ENCODE data around the gene TAF12. TPM values are rescaled to one million over a fixed set of nuclear protein-coding genes. Genes with fewer than 3 reads are reported as not detected.
"Not testable (repeated sequence)": the region's sequence is repeated elsewhere in the genome, so short reads cannot be mapped to it uniquely, and the experiment has no call there.

TAF12 gene, protein sequence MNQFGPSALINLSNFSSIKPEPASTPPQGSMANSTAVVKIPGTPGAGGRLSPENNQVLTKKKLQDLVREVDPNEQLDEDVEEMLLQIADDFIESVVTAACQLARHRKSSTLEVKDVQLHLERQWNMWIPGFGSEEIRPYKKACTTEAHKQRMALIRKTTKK
- total RNA-seq: 10 to 100 TPM; 14.7 to 15.2 TPM
- long read RNA-seq, transcript TAF12-202 (6 exons, 1,334 nt): major isoform, 14 of 19 reads
- long read RNA-seq, partial matches to known transcripts: 1 of 19 reads
- long read RNA-seq, other reads (novel, unspliced or antisense): 4 of 19 reads

DNA sequence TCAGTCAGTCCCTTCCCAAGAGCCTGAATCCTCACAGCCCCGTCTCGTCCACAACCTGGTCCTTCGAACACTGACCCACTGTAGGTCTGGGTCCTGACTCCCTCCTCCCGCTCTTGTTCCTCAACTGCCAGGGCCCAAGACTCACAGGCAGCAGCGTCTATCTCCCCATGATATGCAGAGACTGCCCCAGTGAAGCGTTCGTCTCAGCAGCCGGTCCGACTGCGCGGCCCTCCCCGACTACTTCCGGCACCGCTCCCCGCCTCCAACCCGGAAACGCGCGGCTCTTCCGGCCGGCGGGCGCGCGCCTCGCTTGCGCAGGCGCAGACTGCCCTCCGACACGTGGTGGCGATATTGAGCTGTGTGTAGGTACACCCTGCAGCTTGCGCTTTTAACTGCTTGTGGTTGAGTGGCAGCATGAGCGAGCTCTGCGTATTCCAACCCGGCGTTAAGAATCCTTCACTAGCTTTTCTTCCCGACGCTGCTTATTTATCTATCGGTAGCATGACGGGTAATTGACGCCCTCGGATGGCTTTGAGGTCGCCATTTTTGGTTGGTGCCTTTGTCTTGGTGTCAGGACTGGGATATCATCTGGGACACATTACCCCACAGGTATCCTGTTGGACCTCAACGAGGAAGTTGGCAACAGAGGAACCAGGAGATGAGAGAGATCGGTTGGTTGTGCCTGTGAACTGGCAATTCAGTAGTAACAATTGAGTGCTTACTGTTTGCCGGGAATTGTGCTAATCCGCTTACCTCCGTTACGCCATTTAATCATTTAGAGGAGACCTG lies at the start of gene TAF12:
TAF12 (minus strand) TSS at position 221 of the 789 bp plus-strand sequence. CDS start 20,986 bp downstream, outside the sequence.
- intact Hi-C loops (cut with DNase I, micrococcal nuclease): loop anchor here in 1 of 2 donors (5.0 kb wide), 1 partner anchor 94 kb away; the partner anchor contains the start of gene YTHDF2
- DNase-seq: peak; percentile 92 to 93
- ATAC-seq: peak; percentile 84

DNA sequence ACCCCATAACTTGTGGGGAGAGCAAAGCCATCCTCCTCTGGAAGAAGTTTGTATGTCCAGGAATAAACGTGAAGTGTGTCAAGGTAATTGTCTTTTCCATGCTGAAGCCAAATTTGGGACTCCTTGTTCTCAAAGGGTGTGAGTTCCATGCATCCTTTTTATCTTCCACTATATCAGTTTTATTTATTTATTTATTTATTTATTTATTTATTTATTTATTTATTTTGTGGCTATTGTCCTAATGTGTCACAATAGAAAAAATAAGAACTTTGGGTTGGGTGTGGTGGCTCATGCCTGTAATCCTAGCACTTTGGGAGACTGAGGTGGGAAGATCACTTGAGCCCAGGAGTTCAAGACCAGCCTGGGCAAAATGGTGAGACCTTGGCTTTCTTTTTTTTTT lies 48.8 kb upstream of the TAF12 start:
- DNase-seq; ATAC-seq; intact Hi-C loops (cut with DNase I, micrococcal nuclease): not testable (repeated sequence)

DNA sequence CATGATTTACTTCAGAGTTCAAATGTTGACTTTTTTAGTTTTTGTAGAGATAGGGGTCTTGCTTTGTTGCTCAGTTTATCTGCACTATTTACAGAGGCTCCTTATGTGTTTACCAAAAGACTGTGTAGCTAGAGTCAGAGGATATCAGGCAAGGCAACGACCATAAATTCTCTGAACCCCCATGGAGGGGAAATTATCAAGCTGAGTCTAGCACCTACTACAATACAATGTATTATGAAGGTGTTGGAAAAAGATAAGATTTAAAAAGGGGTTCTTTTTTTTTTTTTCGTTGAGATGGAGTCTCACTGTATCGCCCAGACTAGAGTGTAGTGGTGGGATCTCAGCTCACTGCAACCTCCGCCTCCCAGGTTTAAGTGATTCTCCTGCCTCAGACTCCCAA lies 42.1 kb upstream of the TAF12 start:
- intact Hi-C loops (cut with DNase I, micrococcal nuclease): no loop called here
- no peak for DNase-seq
- ATAC-seq: no peak

DNA sequence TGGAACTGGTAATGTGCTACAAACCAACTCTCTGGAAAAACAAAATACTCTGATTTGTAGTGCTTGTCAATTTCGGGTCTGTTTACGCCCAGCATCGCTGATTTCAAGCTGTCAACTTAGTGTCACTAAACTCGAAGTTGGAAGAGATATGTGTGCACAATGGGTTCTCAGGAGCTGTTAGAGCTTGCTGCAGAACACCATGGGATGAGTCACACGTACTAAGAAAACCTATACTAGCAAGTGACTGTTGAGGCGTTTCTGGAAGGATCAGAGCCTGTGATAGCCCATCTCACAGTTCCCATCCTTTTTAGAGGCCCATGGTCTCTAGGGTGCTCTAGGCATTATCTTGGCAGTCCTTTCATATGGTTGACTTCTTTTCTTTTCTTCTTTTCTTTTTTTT lies 40.0 kb upstream of the TAF12 start:
- ATAC-seq (no peak), DNase-seq (no peak)
- intact Hi-C loops (cut with DNase I, micrococcal nuclease): no loop called here

DNA sequence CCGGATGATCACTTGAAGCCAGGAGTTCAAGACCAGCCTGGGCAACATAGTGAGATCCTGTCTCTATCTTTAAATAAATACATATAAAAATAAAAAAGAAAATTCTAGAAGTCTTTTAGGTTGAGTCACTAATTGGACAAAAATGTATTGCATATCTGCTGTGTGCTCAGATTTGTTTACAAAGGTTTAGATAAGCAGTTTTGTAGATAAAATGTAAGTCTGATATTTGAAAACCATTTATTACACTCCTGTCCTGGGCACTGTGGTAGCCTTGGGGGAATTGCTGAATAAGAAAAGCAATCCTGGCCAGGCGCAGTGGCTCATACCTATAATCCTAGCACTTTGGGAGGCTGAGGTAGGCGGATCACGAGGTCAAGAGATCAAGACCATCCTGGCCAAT lies 37.3 kb upstream of the TAF12 start:
- ATAC-seq (no peak), DNase-seq (no peak)
- intact Hi-C loops (cut with DNase I, micrococcal nuclease): no loop called here

DNA sequence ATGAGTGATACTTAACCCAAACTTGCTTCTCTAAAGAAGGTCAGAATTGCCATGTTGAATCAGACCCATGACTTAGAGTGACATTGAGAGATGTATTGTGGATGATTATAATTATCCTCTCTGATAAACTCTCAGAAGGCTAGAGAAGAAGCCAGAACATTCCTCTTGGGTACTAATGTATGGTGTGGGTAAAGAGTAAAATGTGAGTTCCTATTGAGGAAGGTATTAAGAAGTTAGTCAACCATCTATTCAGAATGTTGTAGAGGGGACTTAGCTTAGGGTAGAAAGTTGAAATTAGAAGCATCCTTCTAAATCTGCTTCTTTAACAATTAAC lies 33.0 kb upstream of the TAF12 start:
- intact Hi-C loops (cut with DNase I, micrococcal nuclease): no loop called here
- ATAC-seq (no peak), DNase-seq (no peak)

DNA sequence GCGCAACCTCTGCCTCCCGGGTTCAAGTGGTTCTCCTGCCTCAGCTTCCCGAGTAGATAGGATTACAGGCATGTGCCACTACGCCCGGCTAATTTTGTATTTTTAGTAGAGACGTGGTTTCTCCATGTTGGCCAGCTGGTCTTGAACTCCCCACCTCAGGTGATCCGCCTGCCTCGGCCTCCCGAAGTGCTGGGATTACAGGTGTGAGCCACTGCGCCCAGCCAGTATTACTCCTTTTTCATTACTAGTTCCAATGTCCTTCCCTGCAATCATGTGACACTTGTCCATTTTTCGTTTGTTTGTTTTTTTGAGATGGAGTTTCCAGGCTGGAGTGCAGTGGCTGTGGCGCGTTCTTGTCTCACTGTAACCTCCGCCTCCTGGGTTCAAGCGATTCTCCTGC lies 30.1 kb upstream of the TAF12 start:
- intact Hi-C loops (cut with DNase I, micrococcal nuclease); ATAC-seq: not testable (repeated sequence)

DNA sequence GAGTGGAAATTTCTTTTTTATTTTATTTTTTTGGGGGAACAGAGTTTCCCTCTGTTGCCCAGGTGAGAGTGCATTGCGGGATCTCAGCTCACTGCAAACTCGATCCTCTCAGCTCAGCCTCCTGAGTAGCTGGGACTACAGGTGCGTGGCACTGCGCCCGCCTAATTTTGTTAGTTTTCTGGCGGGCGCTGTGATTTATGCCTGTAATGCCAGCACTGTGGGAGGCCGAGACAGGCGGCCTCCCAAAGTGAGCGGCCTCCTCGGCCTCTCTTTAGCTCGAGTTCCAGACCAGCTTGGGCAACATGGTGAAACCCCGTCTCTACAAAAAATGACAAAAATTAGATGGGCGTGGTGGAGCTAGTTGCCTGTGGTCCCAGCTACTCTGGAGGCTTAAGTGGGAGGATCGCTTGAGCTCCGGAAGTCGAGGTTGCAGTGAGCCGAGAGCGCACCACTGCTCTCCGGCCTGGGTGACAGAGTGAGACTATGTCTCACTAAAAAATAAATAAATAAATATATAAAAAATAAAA lies 28.4 kb upstream of the TAF12 start:
- intact Hi-C loops (cut with DNase I, micrococcal nuclease): no loop called here
- ATAC-seq (no peak), DNase-seq (no peak)

More for the DNA sequence above, 30.1 kb upstream of the TAF12 start:
- not testable (repeated sequence) for DNase-seq

DNA sequence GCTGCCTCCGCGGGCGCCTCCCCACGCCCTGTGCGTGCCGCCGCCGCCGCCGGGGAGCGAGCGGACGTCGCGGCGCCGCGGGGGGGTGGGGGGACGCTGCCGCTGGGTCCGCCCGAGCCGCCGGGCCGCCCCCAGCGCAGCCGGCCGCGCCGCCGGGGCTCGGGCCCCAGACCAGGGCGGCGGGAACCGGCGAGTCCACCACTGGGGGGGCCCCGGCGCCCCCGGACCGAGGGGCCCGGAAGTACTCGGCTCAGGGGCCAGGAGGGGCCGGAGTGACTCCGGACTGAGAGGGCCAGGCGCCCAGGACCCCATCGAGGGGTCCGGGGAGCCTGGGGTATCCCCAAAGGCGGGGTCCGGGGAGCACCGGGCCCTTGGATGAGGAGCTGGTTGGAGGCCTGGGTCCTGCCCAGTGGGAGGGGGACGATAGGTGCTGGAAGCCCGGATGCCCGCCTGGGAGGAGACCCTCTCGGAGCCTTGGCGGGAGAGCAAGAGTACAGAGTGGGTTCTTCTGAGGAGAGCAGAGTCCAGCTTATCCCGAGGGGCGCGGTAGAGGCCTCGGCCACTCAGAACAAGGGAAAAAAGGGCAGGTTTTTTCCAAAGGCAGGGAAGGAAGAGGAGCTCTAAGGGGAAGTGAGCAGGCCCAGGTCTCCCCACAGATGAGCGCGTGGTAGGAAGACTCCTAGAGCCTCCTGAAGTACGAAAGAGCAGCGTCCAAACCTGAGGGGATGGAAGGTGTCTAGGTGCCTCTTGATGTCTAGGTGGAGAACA lies 26.3 kb upstream of the TAF12 start:
- intact Hi-C loops (cut with DNase I, micrococcal nuclease): no loop called here
- DNase-seq (peak; percentile 41 to 74), ATAC-seq (peak; percentile 81)

DNA sequence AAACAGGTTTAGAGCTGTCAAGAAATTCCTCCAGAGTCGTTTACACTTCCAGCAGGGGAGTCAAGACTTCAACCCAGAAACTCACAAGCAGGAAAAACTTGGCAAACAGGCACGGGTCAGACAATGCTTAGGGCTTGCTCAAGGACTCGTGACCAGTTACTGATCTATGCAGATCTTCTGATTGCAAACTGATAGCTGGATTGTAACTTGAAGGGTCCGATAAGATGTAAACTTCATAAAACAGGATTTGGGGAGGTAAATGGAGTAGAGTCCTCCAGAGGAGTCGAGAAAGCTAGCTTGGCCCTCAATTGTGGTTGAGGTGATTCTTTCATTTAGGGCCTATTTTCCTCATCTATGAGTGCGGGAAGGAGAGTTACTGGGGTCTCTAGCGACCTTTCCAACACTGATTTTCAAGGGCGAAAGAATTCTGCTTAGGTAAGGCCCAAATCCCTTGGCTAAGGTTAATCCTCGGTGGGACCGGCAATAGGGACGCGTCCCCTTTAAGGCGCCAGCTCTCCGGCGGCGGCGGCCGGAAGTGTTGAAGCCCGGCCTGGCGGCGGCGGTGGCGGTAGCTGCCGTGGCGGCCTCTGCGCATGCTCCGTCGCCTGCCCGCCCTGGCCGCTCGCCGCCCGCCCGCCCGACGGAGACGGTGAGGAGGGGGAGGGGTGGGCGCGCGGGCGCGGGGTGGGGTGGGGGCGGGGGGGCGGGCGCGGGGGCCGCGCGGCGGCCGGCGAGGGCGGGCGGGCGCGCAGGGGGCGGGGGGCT lies 25.5 kb upstream of the TAF12 start, which contains the start of gene GMEB1:
GMEB1 (plus strand) TSS at position 594 of the 765 bp plus-strand sequence. CDS start 14,829 bp downstream, outside the sequence.
- peak; percentile 80 to 89 for DNase-seq
- ATAC-seq: peak; percentile 90
- intact Hi-C loops (cut with DNase I, micrococcal nuclease): no loop called here

DNA sequence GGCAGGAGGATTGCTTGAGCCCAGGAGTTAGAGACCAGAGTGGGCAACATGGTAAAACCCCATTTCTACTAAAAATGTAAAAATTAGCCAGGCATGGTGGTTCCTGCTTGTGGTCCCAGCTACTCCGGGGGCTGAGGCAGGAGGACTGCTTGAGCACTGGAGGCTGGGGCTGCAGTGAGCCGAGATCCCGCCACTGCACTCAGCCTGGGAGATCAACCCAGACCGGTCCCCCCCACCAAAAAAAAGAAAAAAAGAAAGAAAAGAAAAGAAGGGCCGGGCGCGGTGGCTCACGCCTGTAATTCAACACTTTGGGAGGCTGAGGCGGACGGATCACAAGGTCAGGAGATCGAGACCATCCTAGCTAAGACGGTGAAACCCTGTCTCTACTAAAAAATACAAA lies 23.9 kb upstream of the TAF12 start:
- no peak for DNase-seq
- intact Hi-C loops (cut with DNase I, micrococcal nuclease): no loop called here
- ATAC-seq: no peak

DNA sequence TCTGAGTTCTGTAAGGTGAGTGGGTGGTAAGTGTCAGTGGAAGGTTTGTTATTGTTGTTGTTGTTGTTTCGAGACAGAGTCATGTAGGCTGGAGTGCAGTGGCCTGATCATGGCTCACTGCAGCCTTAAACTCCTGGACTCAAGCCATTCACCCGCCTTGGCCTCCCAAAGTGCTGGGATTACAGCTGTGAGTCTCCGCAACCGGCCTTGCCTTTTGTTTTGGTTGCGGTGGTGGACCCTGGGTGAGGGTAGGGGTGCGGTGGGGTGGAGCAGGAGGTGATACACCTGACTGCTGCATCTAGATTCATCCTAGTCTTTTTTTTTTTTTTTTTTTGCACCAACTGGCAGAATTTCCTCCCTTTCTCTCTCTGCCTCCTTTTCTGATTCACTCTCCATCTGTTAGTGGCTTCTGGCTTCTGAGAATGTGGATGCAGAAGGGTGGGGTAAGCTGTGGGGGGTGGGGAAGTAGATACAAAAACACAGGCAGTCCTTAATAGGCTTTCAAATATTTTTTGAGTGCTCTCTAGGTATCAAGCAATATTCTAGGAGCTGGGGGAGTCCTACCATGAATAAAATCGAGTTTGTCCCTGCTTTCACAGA lies 21.1 kb upstream of the TAF12 start:
- ATAC-seq (no peak), DNase-seq (no peak)
- intact Hi-C loops (cut with DNase I, micrococcal nuclease): no loop called here

DNA sequence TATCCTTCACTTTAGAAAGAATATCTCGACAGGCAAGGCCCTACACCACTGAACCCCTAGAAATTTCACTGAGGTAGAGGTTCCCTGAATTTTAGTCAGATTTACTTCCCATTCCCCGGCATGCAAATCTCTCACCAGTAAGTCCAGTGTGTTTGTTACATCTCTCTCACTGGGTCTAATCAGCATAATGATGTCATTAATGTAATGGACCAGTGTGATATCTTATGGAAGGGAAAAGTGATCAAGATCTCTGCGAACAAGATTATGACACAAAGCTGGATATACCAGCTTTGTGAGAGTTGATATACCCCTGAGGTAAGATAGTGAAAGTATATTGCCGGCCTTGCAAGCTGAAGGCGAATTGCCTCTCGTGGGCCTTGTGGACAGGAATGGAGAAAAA lies 13.5 kb upstream of the TAF12 start:
- no peak for DNase-seq

DNA sequence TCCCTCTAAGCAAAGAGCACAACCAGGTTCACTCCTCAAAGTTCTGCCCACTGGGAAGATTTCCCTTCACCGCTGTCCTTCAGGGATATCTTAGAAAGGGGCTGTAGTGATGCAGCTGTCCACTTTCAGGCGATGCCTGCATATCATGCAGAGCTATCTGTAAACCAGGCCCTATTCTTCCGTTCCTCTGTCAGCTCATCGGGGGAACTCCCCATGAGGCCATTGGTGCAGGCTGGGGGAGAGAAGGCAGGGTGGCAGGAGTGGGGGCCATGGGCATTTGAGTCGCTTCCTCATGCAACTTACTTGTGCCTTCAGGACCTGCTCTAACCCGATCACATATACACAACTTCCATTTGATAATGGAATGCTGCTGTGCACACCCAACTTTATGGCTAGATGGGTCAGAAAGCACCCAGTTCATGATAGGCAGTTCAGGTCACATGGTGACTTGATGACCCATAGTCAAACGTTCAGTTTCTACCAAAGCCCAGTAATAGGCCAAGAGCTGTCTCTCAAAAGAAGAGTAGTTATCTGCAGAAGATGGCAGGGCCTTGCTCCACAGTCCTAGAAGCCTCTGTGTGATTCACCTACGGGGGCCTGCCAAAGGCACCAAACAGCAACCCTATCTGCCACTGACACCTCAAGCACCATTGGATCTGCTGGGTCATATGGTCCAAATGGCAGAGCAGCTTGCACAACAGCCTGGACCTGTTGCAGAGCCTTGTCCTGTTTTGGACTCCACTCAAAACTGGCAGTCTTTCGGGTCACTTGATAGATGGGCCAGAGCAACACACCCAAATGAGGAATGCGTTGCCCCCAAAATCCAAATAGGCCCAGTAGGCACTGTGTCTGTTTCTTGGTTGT lies 12.8 kb upstream of the TAF12 start:
- DNase-seq; intact Hi-C loops (cut with DNase I, micrococcal nuclease): not testable (repeated sequence)
- ATAC-seq: peak; percentile 68

More for the DNA sequence above, 13.5 kb upstream of the TAF12 start:
- intact Hi-C loops (cut with DNase I, micrococcal nuclease): no loop called here
- no peak for ATAC-seq

DNA sequence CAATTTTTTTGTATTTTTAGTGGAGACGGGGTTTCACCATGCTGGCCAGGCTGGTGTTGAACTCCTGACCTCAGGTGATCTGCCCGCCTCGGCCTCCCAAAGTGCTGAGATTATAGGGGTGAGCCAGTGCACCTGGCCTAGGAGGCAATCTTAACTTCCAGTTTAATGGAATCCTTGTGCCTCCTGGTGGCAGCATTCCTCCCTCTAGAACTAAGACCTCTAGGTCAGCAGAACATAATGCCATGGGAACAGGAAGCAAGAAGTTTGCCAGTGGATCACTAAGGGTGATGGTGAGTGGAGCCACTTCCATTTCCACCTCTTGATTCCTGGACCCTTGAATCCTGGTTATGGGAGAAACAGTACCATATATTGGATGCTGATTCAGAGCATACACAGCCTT lies 11.0 kb upstream of the TAF12 start:
- DNase-seq (peak in 1 of 2 donors; percentile 52), ATAC-seq (peak; percentile 47)
- intact Hi-C loops (cut with DNase I, micrococcal nuclease): not testable (repeated sequence)

DNA sequence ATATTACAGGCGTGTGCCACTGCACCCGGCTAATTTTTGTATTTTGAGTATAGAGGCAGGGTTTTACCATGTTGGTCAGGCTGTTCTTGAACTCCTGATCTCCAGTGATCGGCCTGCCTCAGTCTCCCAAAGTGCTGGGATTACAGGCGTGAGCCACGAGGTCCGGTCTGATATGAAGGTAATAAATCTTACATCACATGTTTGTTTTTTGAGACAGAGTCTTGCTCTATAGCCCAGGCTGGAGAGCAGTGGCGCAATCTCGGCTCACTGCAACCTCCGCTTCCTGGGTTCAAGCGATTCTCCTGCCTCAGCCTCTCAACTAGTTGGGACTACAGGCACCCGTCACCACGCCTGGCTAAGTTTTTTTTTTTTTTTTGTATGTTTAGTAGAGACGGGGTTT lies 10.2 kb upstream of the TAF12 start:
- intact Hi-C loops (cut with DNase I, micrococcal nuclease): not testable (repeated sequence)

More for the DNA sequence above, 10.2 kb upstream of the TAF12 start:
- ATAC-seq, DNase-seq: not testable (repeated sequence)

All from left colon (tissue), 2 donors.